ENCODE measurements around the gene FOXJ2.
"Not testable (repeated sequence)": the region's sequence is repeated elsewhere in the genome, so short reads cannot be mapped to it uniquely, and the experiment has no call there.

FOXJ2 gene

GRCh38 chr12:7994731-7995205, 37.7 kb upstream of the FOXJ2 start:
- no peak for DNase-seq (ENCODE audit: low read depth)
- no peak overlapping the region for H3K4me3 ChIP-seq (ENCODE audit: low read depth, low read length)
- no peak for TF ChIP-seq CTCF (IDR thresholded peaks at IDR 0.05; ENCODE audit: low read depth, low read length, missing control alignments)

GRCh38 chr12:7995266-7995963, 37.1 kb upstream of the FOXJ2 start:
- peak; percentile 58 for TF ChIP-seq CTCF (IDR thresholded peaks at IDR 0.05; ENCODE audit: low read depth, low read length, missing control alignments)
- peak; percentile 75 for DNase-seq (ENCODE audit: low read depth)
- no peak overlapping the region for H3K4me3 ChIP-seq (ENCODE audit: low read depth, low read length)

- not testable (repeated sequence) for DNase-seq (ENCODE audit: low read depth)
Observed at GRCh38 chr12:8000827-8001226, 31.7 kb upstream of the FOXJ2 start.

GRCh38 chr12:8001496-8001895, 31.0 kb upstream of the FOXJ2 start:
- H3K4me3 ChIP-seq (ENCODE audit: low read depth, low read length); DNase-seq (ENCODE audit: low read depth): not testable (repeated sequence)

More at GRCh38 chr12:8000827-8001226, 31.7 kb upstream of the FOXJ2 start:
- H3K4me3 ChIP-seq (ENCODE audit: low read depth, low read length), result not testable (repeated sequence)

GRCh38 chr12:8004897-8005296, 27.6 kb upstream of the FOXJ2 start:
- not testable (repeated sequence) for H3K4me3 ChIP-seq (ENCODE audit: low read depth, low read length); DNase-seq (ENCODE audit: low read depth)

- H3K4me3 ChIP-seq (ENCODE audit: low read depth, low read length), result no peak overlapping the region
- no peak for DNase-seq (ENCODE audit: low read depth)
- no peak for TF ChIP-seq CTCF (IDR thresholded peaks at IDR 0.05; ENCODE audit: low read depth, low read length, missing control alignments)
Observed at GRCh38 chr12:8011331-8011730, 21.2 kb upstream of the FOXJ2 start.

GRCh38 chr12:8012651-8013309, 19.7 kb upstream of the FOXJ2 start:
- DNase-seq (ENCODE audit: low read depth), result no peak
- no peak overlapping the region for H3K4me3 ChIP-seq (ENCODE audit: low read depth, low read length)
- no peak for TF ChIP-seq CTCF (IDR thresholded peaks at IDR 0.05; ENCODE audit: low read depth, low read length, missing control alignments)

GRCh38 chr12:8014836-8015235, 17.7 kb upstream of the FOXJ2 start:
- DNase-seq (ENCODE audit: low read depth), result no peak
- no peak overlapping the region for H3K4me3 ChIP-seq (ENCODE audit: low read depth, low read length)
- no peak for TF ChIP-seq CTCF (IDR thresholded peaks at IDR 0.05; ENCODE audit: low read depth, low read length, missing control alignments)

- not testable (repeated sequence) for DNase-seq (ENCODE audit: low read depth); H3K4me3 ChIP-seq (ENCODE audit: low read depth, low read length)
Observed at GRCh38 chr12:8018213-8018612, 14.3 kb upstream of the FOXJ2 start.
